Smooth muscle cell (in vitro differentiated cells): Measurements from ENCODE around the gene NINJ1. TPM values are rescaled to one million over a fixed set of nuclear protein-coding genes. Genes with fewer than 3 reads are reported as not detected.

Experiments used
- DNase-seq: peaks from one replicate; lab custom pipeline; 2025; ENCODE audit not compliant: unreplicated experiment; lab: John Stamatoyannopoulos, UW
- H2AFZ ChIP-seq: fragments of 200-600 bp; sonication (generic); 2 replicates; pipeline ENCODE4 v1.6.0; 2016; ENCODE audit warnings: antibody characterized with exemption, low read depth, mild to moderate bottlenecking
- H3F3A ChIP-seq: fragments of 200-600 bp; sonication (generic); 2 replicates; pipeline ENCODE4 v1.6.0; 2017; ENCODE audit warnings: antibody characterized with exemption, low read depth
- H3K27ac ChIP-seq: fragments of 200-600 bp; sonication (generic); 2 replicates; pipeline ENCODE4 v1.5.1; 2016; ENCODE audit warnings: low read depth, mild to moderate bottlenecking
- H3K27me3 ChIP-seq: fragments of 200-600 bp; sonication (generic); 2 replicates; pipeline ENCODE4 v1.6.1; 2016; ENCODE audit warnings: low read depth, mild to moderate bottlenecking
- H3K36me3 ChIP-seq: fragments of 200-600 bp; sonication (generic); 2 replicates; pipeline ENCODE4 v1.5.1; 2016; ENCODE audit warnings: low read depth
- H3K4me1 ChIP-seq: fragments of 200-600 bp; sonication (generic); 2 replicates; pipeline ENCODE4 v1.5.1; 2016; ENCODE audit warnings: low read depth
- H3K4me2 ChIP-seq: fragments of 200-600 bp; sonication (generic); 2 replicates; pipeline ENCODE4 v1.6.0; 2016; ENCODE audit warnings: mild to moderate bottlenecking
- H3K4me3 ChIP-seq: fragments of 200-600 bp; sonication (generic); 2 replicates; pipeline ENCODE4 v1.5.1; 2016; ENCODE audit warnings: mild to moderate bottlenecking
- H3K79me2 ChIP-seq: fragments of 200-600 bp; sonication (generic); 2 replicates; pipeline ENCODE4 v1.6.0; 2016; ENCODE audit warnings: low read depth, mild to moderate bottlenecking
- H3K9ac ChIP-seq: fragments of 200-600 bp; sonication (generic); 2 replicates; pipeline ENCODE4 v1.6.0; 2016; ENCODE audit warnings: low read depth
- H3K9me3 ChIP-seq: fragments of 200-600 bp; sonication (generic); replicated peaks from 2 replicates; pipeline ENCODE4 v1.5.1; 2016; ENCODE audit warnings: low read depth
- H4K20me1 ChIP-seq: fragments of 200-600 bp; sonication (generic); 2 replicates; pipeline ENCODE4 v1.6.0; 2016; ENCODE audit warnings: low read depth
- WGBS: methylation state at CpG from one replicate; pipeline ENCODE4 v1.1.7; 2016; ENCODE audit warnings: low lambda C conversion rate; 5-methylcytosine and 5-hydroxymethylcytosine counted together
- polyA plus RNA-seq: library from polyadenylated mRNA; unstranded; fragments of >200 nt; fragmentation: Nextera tagmentation; extraction: Ambion mirVana; gene quantifications from 2 replicates; pipeline ENCODE4 v1.2.1, GENCODE V29; 2016
- total RNA-seq: library from RNA; depleted of rRNA; stranded (reverse); fragments of >200 nt; gene quantifications from 2 replicates; pipeline ENCODE4 v1.2.3, GENCODE V29; 2014
- TF ChIP-seq, protein P1 (sequence below): fragments of 200-600 bp; sonication (generic); IDR thresholded peaks from 2 replicates; pipeline ENCODE4 v1.5.1; 2017; ENCODE audit warnings: borderline replicate concordance, mild to moderate bottlenecking, antibody characterized with exemption; ENCODE audit not compliant: insufficient read depth, poor library complexity, severe bottlenecking

NINJ1 gene
- total and polyA plus RNA-seq, 2 experiments from 2014 or later, result 34.3 to 53.7 TPM

GRCh38 chr9:93164085-93164484 lies 30.0 kb upstream of the NINJ1 start:
- Histone ChIP-seq H3K79me2 (no peaks in the 10 kb centered on the region), H3K36me3 (no peaks in the 10 kb centered on the region), H3K27me3 (no peaks in the 10 kb centered on the region), H2AFZ (no peak overlapping the region), H3K9me3 (no peaks in the 10 kb centered on the region), H3F3A (no peaks in the 10 kb centered on the region), H3K4me2 (no peak overlapping the region), H3K27ac (no peak overlapping the region), H3K9ac (no peak overlapping the region), H3K4me3 (no peak overlapping the region), H4K20me1 (no peaks in the 10 kb centered on the region), H3K4me1 (no peaks in the 10 kb centered on the region)
- no peak for DNase-seq
- TF ChIP-seq, protein P1, sequence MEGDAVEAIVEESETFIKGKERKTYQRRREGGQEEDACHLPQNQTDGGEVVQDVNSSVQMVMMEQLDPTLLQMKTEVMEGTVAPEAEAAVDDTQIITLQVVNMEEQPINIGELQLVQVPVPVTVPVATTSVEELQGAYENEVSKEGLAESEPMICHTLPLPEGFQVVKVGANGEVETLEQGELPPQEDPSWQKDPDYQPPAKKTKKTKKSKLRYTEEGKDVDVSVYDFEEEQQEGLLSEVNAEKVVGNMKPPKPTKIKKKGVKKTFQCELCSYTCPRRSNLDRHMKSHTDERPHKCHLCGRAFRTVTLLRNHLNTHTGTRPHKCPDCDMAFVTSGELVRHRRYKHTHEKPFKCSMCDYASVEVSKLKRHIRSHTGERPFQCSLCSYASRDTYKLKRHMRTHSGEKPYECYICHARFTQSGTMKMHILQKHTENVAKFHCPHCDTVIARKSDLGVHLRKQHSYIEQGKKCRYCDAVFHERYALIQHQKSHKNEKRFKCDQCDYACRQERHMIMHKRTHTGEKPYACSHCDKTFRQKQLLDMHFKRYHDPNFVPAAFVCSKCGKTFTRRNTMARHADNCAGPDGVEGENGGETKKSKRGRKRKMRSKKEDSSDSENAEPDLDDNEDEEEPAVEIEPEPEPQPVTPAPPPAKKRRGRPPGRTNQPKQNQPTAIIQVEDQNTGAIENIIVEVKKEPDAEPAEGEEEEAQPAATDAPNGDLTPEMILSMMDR, result no peak
- WGBS, result 84% methylated on average over 13 of the region's 13 CpGs

DNA sequence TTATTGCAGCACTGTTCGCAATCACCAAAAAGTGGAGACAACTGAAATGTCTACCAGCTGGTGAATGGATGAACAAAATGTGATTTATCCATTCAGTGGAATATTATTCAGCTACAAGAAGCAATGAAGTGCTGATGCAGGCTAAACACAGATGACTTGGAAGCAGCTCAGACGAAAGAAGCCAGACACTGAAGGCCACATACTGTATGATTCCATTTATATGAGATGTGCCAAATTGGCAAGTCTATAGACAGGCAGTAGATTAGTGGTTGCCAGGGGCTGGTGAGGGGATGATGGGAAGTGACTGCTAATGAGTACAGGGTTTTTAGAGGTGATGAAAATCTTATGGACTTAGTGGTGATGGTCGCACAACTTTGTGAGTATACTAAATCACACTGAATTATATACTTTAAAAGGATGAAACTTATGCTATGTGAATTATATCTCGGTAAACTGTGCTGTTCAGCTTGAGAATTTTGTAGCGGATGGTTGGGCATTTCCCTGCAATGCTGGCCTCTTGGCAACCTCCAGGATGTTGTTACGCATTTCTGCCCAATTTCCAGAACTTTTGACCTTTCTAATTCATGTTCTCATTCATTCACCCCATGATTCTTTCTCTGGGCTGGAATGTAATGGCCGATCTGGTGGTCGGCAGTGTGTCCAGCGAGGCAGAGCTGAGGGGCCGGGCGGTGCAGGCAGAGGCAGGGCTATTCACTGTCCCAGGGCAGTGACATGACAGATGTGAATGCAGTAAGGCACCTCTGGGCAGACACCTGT lies 27.9 kb upstream of the NINJ1 start:
- Histone ChIP-seq H3K27me3 (no peaks in the 10 kb centered on the region), H3K4me1 (no peaks in the 10 kb centered on the region), H3K79me2 (no peaks in the 10 kb centered on the region), H3K9me3 (no peaks in the 10 kb centered on the region), H4K20me1 (no peaks in the 10 kb centered on the region), H3K9ac (no peak overlapping the region), H2AFZ (no peak overlapping the region), H3K36me3 (no peaks in the 10 kb centered on the region), H3K4me2 (no peak overlapping the region), H3F3A (no peaks in the 10 kb centered on the region), H3K4me3 (no peak overlapping the region), H3K27ac (no peak overlapping the region)
- whole genome bisulfite sequencing, result 81% methylated on average over 11 of the region's 11 CpGs
- no peak for DNase-seq
- TF ChIP-seq, protein P1, result no peak

DNA sequence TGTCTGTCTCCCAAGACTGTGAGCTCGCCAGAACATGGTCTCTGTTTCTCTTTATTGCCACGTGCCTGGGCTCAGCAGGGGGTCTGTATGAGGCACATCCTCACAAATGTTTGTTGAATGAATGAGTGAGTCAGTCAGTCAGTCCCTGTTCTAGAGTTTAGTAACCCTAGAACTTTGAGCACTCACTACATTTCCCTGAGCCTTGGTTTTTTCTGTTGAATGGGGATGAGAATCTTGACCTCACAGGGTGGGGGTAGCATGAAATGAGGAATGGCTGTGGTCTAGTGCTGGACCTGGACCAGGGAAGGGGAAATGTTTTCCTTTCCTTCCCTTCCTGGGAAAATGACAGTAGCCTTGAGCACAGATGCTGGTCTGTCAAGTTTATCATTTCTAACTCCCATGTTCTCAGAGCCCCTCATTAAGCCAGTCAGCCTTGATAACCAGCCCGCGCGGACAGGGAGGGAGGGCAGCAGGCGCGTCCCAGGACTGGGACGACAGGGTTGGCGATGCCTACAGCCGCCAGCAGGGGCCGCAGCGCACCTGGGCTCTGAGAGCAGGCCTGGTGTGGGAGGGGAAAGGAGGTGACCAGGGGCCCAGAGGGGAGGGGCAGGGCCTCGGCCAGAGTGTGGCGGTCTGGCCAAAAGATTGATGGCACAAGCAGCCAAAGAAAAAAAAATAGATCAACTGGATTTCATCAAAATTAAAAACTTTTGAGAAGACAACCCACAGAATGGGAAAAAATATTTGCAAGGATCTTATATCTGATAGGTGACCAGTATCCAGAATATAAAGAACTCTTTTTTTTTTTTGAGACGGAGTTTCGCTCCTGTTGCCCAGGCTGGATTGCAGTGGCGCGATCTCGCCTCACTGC lies 25.8 kb upstream of the NINJ1 start:
- H3K9me3 ChIP-seq, result no peaks in the 10 kb centered on the region
- H3K9ac ChIP-seq, result no peak overlapping the region
- no peaks in the 10 kb centered on the region for H3K36me3 ChIP-seq
- no peak overlapping the region for H3K4me3 ChIP-seq
- H2AFZ ChIP-seq, result no peak overlapping the region
- H4K20me1 ChIP-seq, result no peaks in the 10 kb centered on the region
- H3K27me3 ChIP-seq, result no peaks in the 10 kb centered on the region
- DNase-seq, result peak; percentile 65
- whole genome bisulfite sequencing, result 20% methylated on average over 19 of the region's 19 CpGs
- H3K79me2 ChIP-seq, result no peaks in the 10 kb centered on the region
- H3F3A ChIP-seq, result no peaks in the 10 kb centered on the region
- no peak overlapping the region for H3K27ac ChIP-seq
- peak overlapping the region; percentile 53 for H3K4me2 ChIP-seq
- TF ChIP-seq, protein P1, result peak; percentile 98
- H3K4me1 ChIP-seq, result no peaks in the 10 kb centered on the region
